Progenitor cell of endocrine pancreas (in vitro differentiated cells): Measurements from ENCODE around the gene MYO7B. TPM values are rescaled to one million over a fixed set of nuclear protein-coding genes. Genes with fewer than 3 reads are reported as not detected.

ENCODE experiments used
- DNase-seq: peaks from one replicate; pipeline ENCODE4 v3.0.0; 2021; ENCODE audit warnings: low spot score; ENCODE audit not compliant: unreplicated experiment
- H3K27ac Mint-ChIP-seq: 2 replicates; pipeline ENCODE4 v1.8.0; 2021; ENCODE audit warnings: mild to moderate bottlenecking, moderate library complexity, mixed read lengths
- H3K27me3 Mint-ChIP-seq: 2 replicates; pipeline ENCODE4 v1.8.0; 2021; ENCODE audit warnings: mixed read lengths
- H3K36me3 Mint-ChIP-seq: 2 replicates; pipeline ENCODE4 v1.8.0; 2022; ENCODE audit warnings: mixed read lengths; ENCODE audit not compliant: insufficient read depth
- H3K4me1 Mint-ChIP-seq: 2 replicates; pipeline ENCODE4 v1.8.0; 2021; ENCODE audit warnings: low read depth, mixed read lengths
- H3K4me3 Mint-ChIP-seq: 2 replicates; pipeline ENCODE4 v1.8.0; 2021; ENCODE audit warnings: low read depth, mild to moderate bottlenecking, moderate library complexity, mixed read lengths
- H3K9me3 Mint-ChIP-seq: 2 replicates; pipeline ENCODE4 v1.8.0; 2021; ENCODE audit warnings: low read depth, mixed read lengths
- CTCF ChIP-seq: fragments of 200-600 bp; sonication (generic); IDR thresholded peaks from one replicate; pipeline ENCODE4 v1.5.0; 2021; ENCODE audit warnings: antibody characterized with exemption, mild to moderate bottlenecking; ENCODE audit not compliant: unreplicated experiment
- total RNA-seq: library from RNA; stranded (reverse); gene quantifications from 2 replicates; pipeline ENCODE4 v1.2.1, GENCODE V29; 2021

The MYO7B gene
- total RNA-seq, 1 donor from 2014 or later, result not detected

GRCh38 chr2:127558911-127559310, 23.4 kb downstream of the MYO7B start:
- peaks cover 11% of the 10 kb centered on the region for H3K9me3 Mint-ChIP-seq
- no peaks in the 10 kb centered on the region for H3K4me1 Mint-ChIP-seq
- no peaks in the 10 kb centered on the region for H3K27me3 Mint-ChIP-seq
- no peak for TF ChIP-seq CTCF
- DNase-seq, result no peak
- no peaks in the 10 kb centered on the region for H3K36me3 Mint-ChIP-seq
- H3K27ac Mint-ChIP-seq, result no peak overlapping the region
- H3K4me3 Mint-ChIP-seq, result no peak overlapping the region

- Mint-ChIP-seq H3K4me1 (no peaks in the 10 kb centered on the region), H3K27ac (no peak overlapping the region), H3K9me3 (peaks cover 11% of the 10 kb centered on the region), H3K4me3 (no peak overlapping the region), H3K36me3 (no peaks in the 10 kb centered on the region), H3K27me3 (no peaks in the 10 kb centered on the region)
- no peak for TF ChIP-seq CTCF
- no peak for DNase-seq
Observed at GRCh38 chr2:127559454-127559853, 24.0 kb downstream of the MYO7B start.

GRCh38 chr2:127560201-127560930, 24.9 kb downstream of the MYO7B start:
- peaks cover 11% of the 10 kb centered on the region for H3K9me3 Mint-ChIP-seq
- no peak overlapping the region for H3K4me3 Mint-ChIP-seq
- no peaks in the 10 kb centered on the region for H3K4me1 Mint-ChIP-seq
- no peak overlapping the region for H3K27ac Mint-ChIP-seq
- H3K27me3 Mint-ChIP-seq, result no peaks in the 10 kb centered on the region
- DNase-seq, result no peak
- TF ChIP-seq CTCF, result no peak
- no peaks in the 10 kb centered on the region for H3K36me3 Mint-ChIP-seq

- no peak for DNase-seq
- no peak overlapping the region for H3K27ac Mint-ChIP-seq
- no peak for TF ChIP-seq CTCF
- peaks cover 8% of the 10 kb centered on the region for H3K9me3 Mint-ChIP-seq
- no peaks in the 10 kb centered on the region for H3K27me3 Mint-ChIP-seq
- H3K4me1 Mint-ChIP-seq, result no peaks in the 10 kb centered on the region
- H3K4me3 Mint-ChIP-seq, result no peak overlapping the region
- H3K36me3 Mint-ChIP-seq, result no peaks in the 10 kb centered on the region
Observed at GRCh38 chr2:127560931-127561280, 25.4 kb downstream of the MYO7B start.

GRCh38 chr2:127561371-127561770, 25.9 kb downstream of the MYO7B start:
- no peaks in the 10 kb centered on the region for H3K36me3 Mint-ChIP-seq
- H3K9me3 Mint-ChIP-seq, result peaks cover 5% of the 10 kb centered on the region
- H3K4me1 Mint-ChIP-seq, result no peaks in the 10 kb centered on the region
- TF ChIP-seq CTCF, result no peak
- H3K4me3 Mint-ChIP-seq, result no peak overlapping the region
- H3K27me3 Mint-ChIP-seq, result no peaks in the 10 kb centered on the region
- no peak for DNase-seq
- no peak overlapping the region for H3K27ac Mint-ChIP-seq
